HG02870 (cell line): ENCODE data around the gene PGGHG.

Source experiments
- ATAC-seq: cut with Tn5 transposase; IDR thresholded peaks from one replicate; pipeline ENCODE4 v1.9.1; 2021; ENCODE audit warnings: mild to moderate bottlenecking, moderate library complexity; ENCODE audit not compliant: unreplicated experiment

Gene PGGHG

DNA sequence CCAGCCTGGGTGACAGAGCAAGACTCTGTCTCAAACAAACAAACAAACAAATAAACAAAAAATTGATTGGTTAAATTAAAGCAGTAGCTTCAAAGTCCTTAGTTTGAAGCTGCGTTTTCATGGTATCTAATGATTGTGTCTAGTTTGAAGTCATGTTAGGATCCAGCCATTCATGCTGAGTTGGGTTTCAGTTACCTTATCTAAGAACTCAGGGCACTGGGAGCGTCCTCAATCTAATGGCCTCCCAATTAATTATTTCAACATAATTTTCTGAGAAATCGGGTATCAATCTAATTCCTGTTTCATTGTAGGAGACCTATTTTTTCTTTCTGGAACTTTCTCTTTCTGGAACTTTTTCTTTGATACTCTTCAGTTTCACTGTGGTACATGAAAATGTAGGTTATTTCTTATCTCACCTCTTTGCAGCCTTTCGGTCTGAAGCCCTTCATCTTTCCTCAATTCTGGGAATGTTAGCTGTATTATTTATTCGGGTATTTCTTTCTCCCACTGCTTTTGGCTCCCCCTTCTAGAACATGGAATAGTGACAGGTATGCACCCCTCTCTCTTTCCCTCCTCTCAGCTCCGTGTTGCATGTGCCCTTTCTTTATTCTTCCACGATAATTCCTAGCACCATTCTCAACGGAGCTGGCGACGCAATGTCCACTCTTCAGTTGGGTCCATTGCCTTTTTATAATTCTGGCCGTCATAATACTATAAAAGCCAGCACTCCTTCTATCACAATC, 56.1 kb downstream of the PGGHG start:
- ATAC-seq = no peak
